Smooth muscle cell (in vitro differentiated cells): ENCODE measurements around the gene DIP2B. TPM values are rescaled to one million over a fixed set of nuclear protein-coding genes. Genes with fewer than 3 reads are reported as not detected.
"Not testable (repeated sequence)": the region's sequence is repeated elsewhere in the genome, so short reads cannot be mapped to it uniquely, and the experiment has no call there.

Source experiments
- DNase-seq: peaks from one replicate; lab custom pipeline; 2025; ENCODE audit not compliant: unreplicated experiment; lab: John Stamatoyannopoulos, UW
- H2AFZ ChIP-seq: fragments of 200-600 bp; sonication (generic); 2 replicates; pipeline ENCODE4 v1.6.0; 2016; ENCODE audit warnings: antibody characterized with exemption, low read depth, mild to moderate bottlenecking
- H3F3A ChIP-seq: fragments of 200-600 bp; sonication (generic); 2 replicates; pipeline ENCODE4 v1.6.0; 2017; ENCODE audit warnings: antibody characterized with exemption, low read depth
- H3K27ac ChIP-seq: fragments of 200-600 bp; sonication (generic); 2 replicates; pipeline ENCODE4 v1.5.1; 2016; ENCODE audit warnings: low read depth, mild to moderate bottlenecking
- H3K27me3 ChIP-seq: fragments of 200-600 bp; sonication (generic); 2 replicates; pipeline ENCODE4 v1.6.1; 2016; ENCODE audit warnings: low read depth, mild to moderate bottlenecking
- H3K36me3 ChIP-seq: fragments of 200-600 bp; sonication (generic); 2 replicates; pipeline ENCODE4 v1.5.1; 2016; ENCODE audit warnings: low read depth
- H3K4me1 ChIP-seq: fragments of 200-600 bp; sonication (generic); 2 replicates; pipeline ENCODE4 v1.5.1; 2016; ENCODE audit warnings: low read depth
- H3K4me2 ChIP-seq: fragments of 200-600 bp; sonication (generic); 2 replicates; pipeline ENCODE4 v1.6.0; 2016; ENCODE audit warnings: mild to moderate bottlenecking
- H3K4me3 ChIP-seq: fragments of 200-600 bp; sonication (generic); 2 replicates; pipeline ENCODE4 v1.5.1; 2016; ENCODE audit warnings: mild to moderate bottlenecking
- H3K79me2 ChIP-seq: fragments of 200-600 bp; sonication (generic); 2 replicates; pipeline ENCODE4 v1.6.0; 2016; ENCODE audit warnings: low read depth, mild to moderate bottlenecking
- H3K9ac ChIP-seq: fragments of 200-600 bp; sonication (generic); 2 replicates; pipeline ENCODE4 v1.6.0; 2016; ENCODE audit warnings: low read depth
- H3K9me3 ChIP-seq: fragments of 200-600 bp; sonication (generic); replicated peaks from 2 replicates; pipeline ENCODE4 v1.5.1; 2016; ENCODE audit warnings: low read depth
- H4K20me1 ChIP-seq: fragments of 200-600 bp; sonication (generic); 2 replicates; pipeline ENCODE4 v1.6.0; 2016; ENCODE audit warnings: low read depth
- CTCF ChIP-seq: fragments of 200-600 bp; sonication (generic); IDR thresholded peaks from 2 replicates; pipeline ENCODE4 v1.5.1; 2017; ENCODE audit warnings: borderline replicate concordance, mild to moderate bottlenecking, antibody characterized with exemption; ENCODE audit not compliant: insufficient read depth, poor library complexity, severe bottlenecking
- WGBS: methylation state at CpG from one replicate; pipeline ENCODE4 v1.1.7; 2016; ENCODE audit warnings: low lambda C conversion rate; 5-methylcytosine and 5-hydroxymethylcytosine counted together
- polyA plus RNA-seq: library from polyadenylated mRNA; unstranded; fragments of >200 nt; fragmentation: Nextera tagmentation; extraction: Ambion mirVana; gene quantifications from 2 replicates; pipeline ENCODE4 v1.2.1, GENCODE V29; 2016
- total RNA-seq: library from RNA; depleted of rRNA; stranded (reverse); fragments of >200 nt; gene quantifications from 2 replicates; pipeline ENCODE4 v1.2.3, GENCODE V29; 2014

The DIP2B gene
- total and polyA plus RNA-seq, 2 experiments from 2014 or later = 5.8 to 35.2 TPM

- H3K4me3 ChIP-seq = no peak overlapping the region
- H3F3A ChIP-seq = no peaks in the 10 kb centered on the region
- peaks cover 5% of the 10 kb centered on the region for H3K36me3 ChIP-seq
- 87% methylated on average over 3 of the region's 3 CpGs for WGBS
- TF ChIP-seq CTCF = no peak
- H3K4me2 ChIP-seq = no peak overlapping the region
- H3K9ac ChIP-seq = no peak overlapping the region
- no peaks in the 10 kb centered on the region for H3K9me3 ChIP-seq
- peaks cover 7% of the 10 kb centered on the region for H3K4me1 ChIP-seq
- H4K20me1 ChIP-seq = peaks cover 51% of the 10 kb centered on the region
- H3K27me3 ChIP-seq = no peaks in the 10 kb centered on the region
- DNase-seq = no peak
- H3K79me2 ChIP-seq = peaks cover 88% of the 10 kb centered on the region
- H3K27ac ChIP-seq = no peak overlapping the region
- H2AFZ ChIP-seq = no peak overlapping the region
Measured at GRCh38 chr12:50768391-50768790, 263.6 kb downstream of the DIP2B start.

- H3K4me2 ChIP-seq, H3K9ac ChIP-seq, H3K4me3 ChIP-seq, DNase-seq, H3K36me3 ChIP-seq, H2AFZ ChIP-seq, H3F3A ChIP-seq, H3K27ac ChIP-seq, H3K9me3 ChIP-seq, H3K27me3 ChIP-seq, H3K4me1 ChIP-seq: not testable (repeated sequence)
- 77% methylated on average over 2 of the region's 2 CpGs for WGBS
- H3K79me2 ChIP-seq = peaks cover 92% of the 10 kb centered on the region
- peaks cover 55% of the 10 kb centered on the region for H4K20me1 ChIP-seq
Measured at GRCh38 chr12:50768813-50769212, 264.0 kb downstream of the DIP2B start.

GRCh38 chr12:50771409-50771808 is 266.6 kb downstream of the DIP2B start:
- no peaks in the 10 kb centered on the region for H3K9me3 ChIP-seq
- H4K20me1 ChIP-seq = peaks cover 62% of the 10 kb centered on the region
- no peaks in the 10 kb centered on the region for H3K4me1 ChIP-seq
- peaks cover 3% of the 10 kb centered on the region for H3F3A ChIP-seq
- H3K4me3 ChIP-seq = no peak overlapping the region
- no peak overlapping the region for H3K27ac ChIP-seq
- no peak overlapping the region for H2AFZ ChIP-seq
- H3K4me2 ChIP-seq = no peak overlapping the region
- H3K9ac ChIP-seq = no peak overlapping the region
- no peak for TF ChIP-seq CTCF
- H3K79me2 ChIP-seq = peaks cover 96% of the 10 kb centered on the region
- peaks cover 5% of the 10 kb centered on the region for H3K36me3 ChIP-seq
- H3K27me3 ChIP-seq = no peaks in the 10 kb centered on the region
- 94% methylated on average over 5 of the region's 5 CpGs for WGBS
- no peak for DNase-seq

GRCh38 chr12:50772470-50772869 is 267.7 kb downstream of the DIP2B start:
- WGBS = 98% methylated on average over 5 of the region's 5 CpGs
- no peaks in the 10 kb centered on the region for H3K27me3 ChIP-seq
- H3K79me2 ChIP-seq = peaks cover 96% of the 10 kb centered on the region
- no peak for DNase-seq
- H3K27ac ChIP-seq = no peak overlapping the region
- no peak overlapping the region for H3K4me3 ChIP-seq
- no peak overlapping the region for H3K9ac ChIP-seq
- peaks cover 67% of the 10 kb centered on the region for H4K20me1 ChIP-seq
- no peak overlapping the region for H2AFZ ChIP-seq
- TF ChIP-seq CTCF = no peak
- no peaks in the 10 kb centered on the region for H3K9me3 ChIP-seq
- no peak overlapping the region for H3K4me2 ChIP-seq
- peaks cover 3% of the 10 kb centered on the region for H3F3A ChIP-seq
- H3K4me1 ChIP-seq = no peaks in the 10 kb centered on the region
- H3K36me3 ChIP-seq = peaks cover 5% of the 10 kb centered on the region
